T follicular helper cell (primary cell): ENCODE data around the gene ADD3.

ENCODE experiments used
- DNase-seq: peaks from one replicate; pipeline ENCODE4 v3.0.0-alpha.2; 2020; ENCODE audit warnings: low read depth

ADD3 gene

DNA sequence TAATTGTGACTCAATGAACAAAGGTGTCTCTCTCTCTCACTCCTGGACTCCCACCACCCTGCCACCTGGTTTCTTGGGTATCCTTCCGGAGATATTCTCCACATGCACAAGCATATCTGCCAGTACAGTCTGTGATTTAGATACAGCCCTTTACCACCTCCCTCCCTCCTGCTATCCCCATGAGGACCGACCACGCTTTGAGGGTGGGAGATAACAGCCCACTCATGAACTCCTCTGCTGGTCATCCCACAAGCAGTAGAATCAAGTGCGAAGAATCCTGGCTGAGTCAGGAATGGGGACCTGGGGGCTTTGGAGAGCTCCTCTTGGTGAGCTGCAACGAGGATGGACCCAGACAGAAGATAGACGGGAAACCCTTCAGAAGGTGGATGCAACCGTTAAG is 171.4 kb downstream of the ADD3 start:
- no peak for DNase-seq

DNA sequence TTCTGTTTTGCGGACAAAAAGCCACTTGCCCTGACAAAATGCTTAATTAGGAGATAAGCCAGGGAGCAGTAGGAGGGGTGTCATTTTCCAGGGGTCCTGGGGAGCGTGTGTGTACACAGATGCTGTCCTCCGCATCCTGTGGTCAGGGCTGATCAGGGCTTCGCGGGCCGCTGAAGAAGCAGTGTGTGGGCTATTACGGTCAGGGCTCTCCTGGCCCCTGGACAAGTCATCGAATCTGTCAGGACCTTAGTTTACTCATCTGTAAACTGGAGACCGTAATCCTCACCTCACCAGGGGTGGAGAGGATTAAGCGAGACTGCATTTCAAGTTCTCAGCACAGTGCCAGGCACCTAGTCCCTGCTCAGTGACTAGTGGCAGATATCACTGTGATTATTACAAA is 173.7 kb downstream of the ADD3 start:
- no peak for DNase-seq

DNA sequence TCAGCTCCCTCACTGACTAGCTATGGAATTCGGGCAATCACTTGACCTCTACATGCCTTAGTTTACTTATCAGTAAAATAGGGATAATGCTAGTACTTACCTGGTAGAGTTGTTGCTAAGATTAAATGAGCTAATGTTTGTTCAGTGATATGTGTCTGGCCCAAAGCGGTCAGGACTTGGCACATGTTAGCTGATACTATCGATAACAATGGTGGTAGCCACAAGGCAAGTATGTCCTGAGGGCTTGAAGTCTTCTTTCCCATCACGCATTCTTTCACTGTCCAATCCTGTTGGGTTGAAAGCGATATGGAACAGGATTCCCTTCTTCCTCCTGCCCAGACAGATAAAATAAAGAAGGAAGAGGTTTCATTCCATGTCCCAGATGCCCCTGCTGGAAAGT is 174.1 kb downstream of the ADD3 start:
- no peak for DNase-seq

- DNase-seq, result no peak
Observed at GRCh38 chr10:110184398-110184797, 176.6 kb downstream of the ADD3 start.
